Suppressor macrophage treated with lipopolysaccharide for 4 hours (primary cell): ENCODE data around the gene SEPHS2.
"Not testable (repeated sequence)": the region's sequence is repeated elsewhere in the genome, so short reads cannot be mapped to it uniquely, and the experiment has no call there.

Experiments
- DNase-seq: peaks from one replicate; pipeline ENCODE4 v3.0.0-alpha.2; 2020

Gene SEPHS2

DNA sequence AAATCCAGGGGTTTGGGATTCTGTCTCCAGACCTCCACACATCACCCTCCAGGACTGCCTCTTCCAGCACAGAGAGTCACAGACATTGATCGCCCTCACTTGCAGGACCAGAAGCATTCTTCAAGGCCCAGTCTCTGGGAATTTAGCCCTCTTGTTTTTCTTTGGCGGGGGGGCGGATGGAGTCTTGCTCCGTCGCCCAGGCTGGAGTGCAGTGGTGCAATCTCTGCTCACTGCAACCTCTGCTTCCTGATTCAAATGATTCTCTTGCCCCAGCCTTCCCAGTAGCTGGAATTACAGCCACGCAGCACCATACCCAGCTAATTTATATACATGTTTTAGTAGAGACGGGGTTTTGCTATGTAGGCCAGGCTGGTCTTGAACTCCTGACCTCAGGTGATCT, 18.4 kb upstream of the SEPHS2 start:
- no peak for DNase-seq

GRCh38 chr16:30461426-30461825, 15.8 kb upstream of the SEPHS2 start:
- not testable (repeated sequence) for DNase-seq

DNA sequence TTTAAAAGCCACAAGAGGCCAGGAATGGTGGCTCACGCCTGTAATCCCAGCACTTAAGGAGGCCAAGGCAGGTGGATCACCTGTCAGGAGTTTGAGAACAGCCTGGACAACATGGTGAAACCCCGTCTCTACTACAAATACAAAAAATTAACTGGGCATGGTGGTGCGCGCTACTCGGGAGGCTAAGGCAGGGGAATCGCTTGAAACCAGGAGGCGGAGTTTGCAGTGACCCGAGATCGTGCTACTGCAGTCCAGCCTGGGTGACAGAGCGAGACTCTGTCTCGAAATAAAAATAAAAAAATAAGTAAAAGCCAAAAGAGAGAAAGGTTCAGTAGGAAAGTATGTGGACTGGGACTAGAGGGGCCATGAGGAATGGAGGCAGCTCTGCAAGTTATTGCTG, 13.8 kb upstream of the SEPHS2 start:
- no peak for DNase-seq

DNA sequence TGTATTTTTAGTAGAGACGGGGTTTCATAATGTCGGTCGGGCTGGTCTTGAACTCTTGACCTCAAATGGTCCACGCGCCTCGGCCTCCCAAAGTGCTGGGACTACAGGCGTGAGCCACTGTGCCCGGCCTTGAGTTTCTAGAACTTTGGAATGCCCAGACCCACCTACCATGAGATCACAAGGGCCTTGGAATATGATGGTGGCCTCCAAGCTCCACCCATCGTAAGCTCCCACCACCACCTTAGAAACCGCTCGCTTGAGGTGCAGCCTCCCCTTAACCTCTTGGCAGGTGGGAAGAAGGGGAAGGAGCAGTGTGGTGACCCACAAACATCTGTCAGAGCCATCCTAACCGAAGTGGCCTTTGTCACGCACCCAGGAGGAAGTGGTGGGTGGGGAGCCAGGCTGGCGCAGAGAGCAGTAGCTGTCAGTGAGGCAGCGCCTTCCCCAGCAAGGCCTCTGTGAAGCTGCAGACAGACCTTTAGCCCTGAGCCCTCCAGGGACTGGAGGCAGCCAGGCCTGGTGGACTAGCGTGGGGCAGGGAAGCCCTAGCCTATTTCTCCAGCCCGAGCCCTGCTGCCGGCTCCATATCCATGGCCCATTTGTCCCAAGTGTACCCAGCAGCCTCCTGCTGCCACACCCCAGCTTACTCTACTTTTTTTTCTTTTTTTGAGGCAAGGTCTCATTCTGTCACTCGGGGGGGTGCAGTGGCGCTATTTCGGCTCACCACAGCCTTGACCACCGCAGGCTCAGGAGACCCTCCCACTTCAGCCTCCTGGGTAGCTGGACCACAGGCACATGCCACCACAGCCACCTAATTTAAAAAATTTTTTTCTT, 13.1 kb upstream of the SEPHS2 start:
- peak; percentile 86 for DNase-seq

DNA sequence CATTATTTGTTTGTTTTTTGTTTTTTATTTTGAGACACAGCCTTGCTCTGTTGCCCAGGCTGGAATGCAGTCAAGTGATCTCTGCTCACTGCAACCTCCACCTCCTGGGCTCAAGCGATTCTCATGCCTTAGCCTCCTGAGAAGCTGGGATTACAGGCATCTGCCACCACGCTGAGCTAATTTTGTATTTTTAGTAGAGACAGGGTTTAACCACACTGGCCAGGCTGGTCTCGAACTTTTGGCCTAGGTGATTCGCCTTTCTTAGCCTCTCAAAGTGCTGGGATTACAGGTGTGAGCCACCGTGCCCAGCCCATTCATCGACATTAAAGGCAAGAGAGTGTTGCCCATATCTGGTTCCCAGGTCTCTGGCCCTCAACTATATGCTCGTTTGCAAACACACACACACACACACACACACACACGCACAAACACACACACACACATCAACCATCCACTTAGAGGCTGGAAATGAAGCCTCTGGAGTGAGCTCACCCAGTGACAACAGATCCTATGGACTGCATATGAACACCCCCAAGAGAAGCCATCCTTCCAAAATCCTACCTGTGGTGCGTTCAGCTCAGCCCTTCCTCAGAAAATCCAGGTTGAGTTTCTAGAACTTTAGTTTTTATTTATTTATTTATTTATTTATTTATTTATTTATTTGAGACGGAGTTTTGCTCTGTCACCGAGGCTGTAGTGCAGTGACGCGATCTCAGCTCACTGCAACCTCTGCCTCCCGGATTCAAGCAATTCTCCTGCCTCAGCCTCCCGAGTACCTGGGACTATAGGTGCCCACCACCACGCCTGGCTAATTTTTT, 12.3 kb upstream of the SEPHS2 start:
- no peak for DNase-seq

DNA sequence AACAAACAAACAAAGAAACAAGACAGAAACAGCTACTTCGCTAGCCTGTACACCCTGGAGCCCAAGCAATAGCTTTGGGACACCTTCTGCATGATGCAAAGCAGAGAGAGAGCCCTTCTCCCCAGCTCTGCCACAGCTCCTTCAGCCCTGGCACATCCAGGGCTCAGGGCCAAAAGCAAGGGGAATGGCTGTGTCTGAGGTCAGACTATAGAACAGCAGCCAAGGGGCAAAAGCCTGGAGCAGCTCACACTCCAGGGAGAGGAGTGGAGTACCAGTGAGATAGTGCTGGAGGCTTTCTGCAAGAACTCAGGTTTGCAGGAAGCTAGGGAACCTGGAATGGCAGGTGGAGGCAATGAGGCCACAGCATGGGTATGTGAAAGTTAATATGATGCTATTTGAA, 11.6 kb upstream of the SEPHS2 start:
- no peak for DNase-seq

GRCh38 chr16:30456302-30456701, 10.6 kb upstream of the SEPHS2 start:
- no peak for DNase-seq

DNA sequence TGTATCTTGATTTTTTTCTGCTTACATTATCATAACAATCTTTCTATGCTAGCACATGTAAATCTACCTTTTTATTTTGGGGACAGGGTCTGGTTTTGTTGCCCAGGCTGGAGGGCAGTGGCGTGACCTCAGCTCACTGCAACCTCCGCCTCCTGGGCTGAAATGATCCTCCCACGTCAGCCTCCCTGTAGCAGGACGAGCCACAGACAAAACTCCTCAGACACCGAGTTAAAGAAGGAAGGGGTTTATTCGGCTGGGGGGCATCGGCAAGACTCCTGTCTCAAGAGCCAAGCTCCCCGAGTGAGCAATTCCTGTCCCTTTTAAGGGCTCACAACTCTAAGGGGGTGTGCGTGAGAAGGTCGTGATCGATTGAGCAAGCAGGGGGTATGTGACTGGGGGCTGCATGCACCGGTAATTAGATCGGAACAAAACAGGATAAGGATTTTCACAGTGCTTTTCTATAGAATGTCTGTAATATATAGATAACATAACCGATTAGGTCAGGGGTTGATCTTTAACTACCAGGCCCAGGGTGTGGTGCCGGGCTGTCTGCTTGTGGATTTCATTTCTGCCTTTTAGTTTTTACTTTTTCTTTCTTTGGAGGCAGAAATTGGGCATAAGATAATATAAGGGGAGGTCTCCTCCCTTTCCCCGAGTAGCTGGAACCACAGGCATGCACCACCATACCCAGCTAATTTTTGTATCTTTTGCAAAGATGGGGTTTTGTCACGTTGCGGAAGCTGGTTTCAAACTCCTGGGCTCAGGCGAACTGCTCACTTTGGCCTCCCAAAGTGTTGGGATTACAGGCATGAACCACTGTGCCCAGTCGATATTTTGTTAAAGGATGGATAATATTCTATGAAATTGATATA, 7.3 kb upstream of the SEPHS2 start:
- not testable (repeated sequence) for DNase-seq

GRCh38 chr16:30449116-30449435, 3.4 kb upstream of the SEPHS2 start:
- DNase-seq, result no peak

DNA sequence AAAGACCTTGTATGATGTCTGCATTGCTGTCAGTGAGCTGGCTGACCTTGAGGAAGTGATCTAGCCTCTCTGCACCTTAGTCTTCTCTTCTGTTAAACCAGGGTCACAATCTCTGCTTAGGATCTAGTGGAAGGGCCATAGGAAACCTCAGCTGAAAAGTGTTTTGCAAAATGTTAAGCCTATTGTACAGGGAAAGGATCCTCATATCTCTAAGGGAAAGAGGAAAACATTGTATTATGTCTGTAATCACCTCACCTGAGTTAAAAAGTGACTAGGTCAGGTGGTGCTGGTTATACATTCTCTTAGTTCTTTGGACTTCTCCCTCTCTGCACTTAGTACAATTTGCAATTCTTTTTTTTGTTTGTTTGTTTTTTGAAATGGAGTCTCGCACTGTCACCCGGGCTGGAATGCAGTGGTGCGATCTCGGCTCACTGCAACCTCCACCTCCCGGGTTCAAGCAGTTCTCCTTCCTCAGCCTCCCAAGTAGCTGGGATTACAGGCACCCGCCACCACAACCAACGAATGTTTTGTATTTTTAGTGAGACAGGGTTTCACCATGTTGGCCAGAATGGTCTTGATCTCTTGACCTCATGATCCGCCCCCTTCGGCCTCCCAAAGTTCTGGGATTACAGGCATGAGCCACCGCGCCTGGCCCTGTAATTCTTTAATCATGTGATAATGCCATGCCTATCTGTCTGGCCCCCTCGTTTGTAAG, 2.0 kb upstream of the SEPHS2 start:
- DNase-seq, result no peak

GRCh38 chr16:30446203-30446595, 525 bp upstream of the SEPHS2 start:
- no peak for DNase-seq

- no peak for DNase-seq
Measured at GRCh38 chr16:30445149-30445407, 596 bp downstream of the SEPHS2 start.

GRCh38 chr16:30444231-30445148, 1.2 kb downstream of the SEPHS2 start:
- no peak for DNase-seq

DNA sequence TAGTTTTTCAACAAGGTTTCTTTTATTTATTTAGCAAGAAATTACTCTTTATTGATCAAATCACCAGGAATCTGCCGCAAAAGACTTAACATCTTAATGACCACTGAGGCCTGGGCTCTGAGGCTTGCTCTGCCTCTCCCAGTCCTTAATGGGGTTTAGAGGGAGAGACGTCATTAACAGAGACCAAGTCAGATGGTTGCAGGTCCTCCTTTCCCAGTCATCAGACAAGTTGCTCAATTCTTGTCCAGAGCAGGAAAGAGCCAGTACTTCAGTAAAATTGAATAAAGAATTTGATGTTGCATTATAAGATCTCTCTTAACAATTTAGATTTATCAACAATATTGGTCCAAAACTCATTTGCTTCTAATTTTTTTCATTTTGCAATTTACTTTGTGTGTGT, 2.0 kb downstream of the SEPHS2 start:
- peak; percentile 57 for DNase-seq

DNA sequence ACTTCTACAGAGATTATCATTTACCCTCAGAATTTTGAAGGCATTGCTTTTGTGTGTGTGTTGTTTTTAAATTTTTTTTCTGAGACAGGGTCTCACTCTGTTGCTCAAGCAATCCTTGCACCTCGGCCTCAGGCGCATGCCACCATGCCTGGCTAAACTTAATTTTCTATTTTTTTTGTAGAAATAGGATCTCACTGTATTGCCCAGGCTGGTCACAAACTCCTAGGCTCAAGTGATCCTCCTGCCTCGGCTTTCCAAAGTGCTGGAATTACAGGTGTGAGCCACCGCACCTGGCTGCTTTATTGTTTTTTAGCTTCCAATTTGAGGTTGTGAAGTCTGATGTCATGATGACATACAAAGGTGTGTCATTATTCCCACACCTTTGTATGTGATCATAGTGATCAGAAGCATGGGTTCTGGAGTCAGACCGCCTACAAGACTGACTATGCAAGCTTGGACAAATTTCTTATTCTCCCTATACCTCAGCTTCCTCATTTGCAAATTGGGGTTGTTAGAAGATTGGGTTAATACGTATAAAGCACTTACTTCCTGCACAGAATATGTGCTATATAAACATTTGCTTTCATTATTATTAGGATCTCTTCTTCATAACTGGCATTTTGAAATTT, 5.8 kb downstream of the SEPHS2 start:
- DNase-seq, result peak; percentile 81

GRCh38 chr16:30438835-30439234, 6.8 kb downstream of the SEPHS2 start:
- no peak for DNase-seq

DNA sequence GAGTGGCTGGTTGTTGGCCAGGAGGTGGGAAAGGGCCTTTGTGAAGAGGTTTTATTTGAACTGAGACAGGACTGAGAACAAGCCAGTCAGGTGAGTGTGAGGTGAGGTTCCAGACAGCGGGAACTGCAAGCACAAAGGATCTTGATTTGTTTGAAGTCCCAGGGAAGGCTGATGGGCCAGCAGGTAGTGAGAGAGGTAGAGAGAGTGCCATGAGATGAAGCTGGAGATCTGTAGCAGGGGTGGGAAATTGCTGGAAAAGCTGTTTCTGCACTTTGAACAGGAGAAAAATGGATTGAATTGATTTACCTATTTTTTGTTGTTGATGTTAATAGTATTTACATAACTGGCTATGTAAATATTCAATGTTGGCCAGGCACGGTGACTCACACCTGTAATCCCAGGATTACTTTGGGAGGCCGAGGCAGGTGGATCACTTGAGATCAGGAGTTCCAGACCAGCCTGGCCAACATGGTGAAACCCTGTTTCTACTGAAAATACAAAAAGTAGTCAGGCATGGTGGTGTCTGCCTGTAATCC, 8.1 kb downstream of the SEPHS2 start:
- no peak for DNase-seq

- DNase-seq, result no peak
Measured at GRCh38 chr16:30434852-30435251, 10.8 kb downstream of the SEPHS2 start.

- DNase-seq, result no peak
Measured at GRCh38 chr16:30430428-30430970, 15.2 kb downstream of the SEPHS2 start.

DNA sequence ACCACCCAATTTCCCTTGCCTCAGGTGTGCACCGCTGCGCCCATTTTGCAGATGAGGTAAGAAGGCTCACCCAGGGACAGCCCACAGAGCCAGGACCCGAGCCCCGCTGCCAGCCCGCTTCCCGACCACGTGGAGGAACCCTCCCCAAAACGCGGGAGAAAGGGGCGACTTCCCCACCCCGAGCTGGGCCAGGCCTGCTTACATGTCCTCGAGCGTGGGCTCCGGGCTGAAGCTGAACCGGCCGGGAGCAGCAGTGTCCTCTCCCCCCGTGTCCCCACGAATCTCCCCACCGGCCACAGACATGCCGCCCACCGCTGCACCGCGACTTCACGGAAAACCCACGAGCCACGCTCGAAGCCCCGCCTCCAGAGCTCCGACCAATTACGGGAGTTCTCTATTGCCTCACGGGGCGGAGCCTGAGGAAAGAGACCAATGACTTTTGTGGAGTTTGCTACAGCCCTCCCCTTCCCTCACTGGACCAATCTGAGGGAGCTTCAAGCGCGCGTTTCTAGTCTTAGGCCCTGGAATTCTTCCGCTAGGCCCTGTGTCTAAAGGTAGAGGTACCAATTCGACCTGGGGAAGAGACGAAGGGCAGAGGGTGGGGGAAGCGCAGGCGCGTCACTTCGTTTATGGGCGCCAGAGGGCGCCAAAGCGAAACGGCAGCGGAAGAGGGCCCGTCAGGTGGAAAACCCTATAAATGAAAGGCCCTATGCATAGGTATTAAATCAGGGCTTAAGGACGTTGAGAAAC, 15.8 kb downstream of the SEPHS2 start, which contains the start of gene DCTPP1:
DCTPP1 (minus strand) TSS at position 353 of the 750 bp plus-strand sequence; CDS start at position 303, 50 bp downstream.
- peak; percentile 98 for DNase-seq
